SK-N-SH treated with all-trans-retinoic acid at 6 μM for 48 hours (cell line): ENCODE measurements around the gene GGACT.

Experiments used
- ATAC-seq: fragments of 200-7000 bp; cut with Tn5 transposase; 3 replicates; pipeline ENCODE4 v1.9.1; 2020; ENCODE audit warnings: mild to moderate bottlenecking, moderate library complexity
- ARNTL ChIP-seq: fragments of 450-650 bp; formaldehyde crosslinking; IDR thresholded peaks from 2 replicates; pipeline ENCODE4 v1.5.0; 2020; ENCODE audit warnings: low read depth, mild to moderate bottlenecking, moderate library complexity, borderline replicate concordance
- CSDC2 ChIP-seq: fragments of 250-450 bp; sonication (Bioruptor Pico); IDR thresholded peaks from 2 replicates; pipeline ENCODE4 v1.5.0; 2020; ENCODE audit warnings: mild to moderate bottlenecking, moderate library complexity
- ESRRG ChIP-seq: fragments of 250-450 bp; sonication (Bioruptor Pico); IDR thresholded peaks from 2 replicates; pipeline ENCODE4 v1.6.1; 2021; ENCODE audit warnings: mild to moderate bottlenecking
- GLIS3 ChIP-seq: fragments of 250-450 bp; sonication (Bioruptor Pico); IDR thresholded peaks from 2 replicates; pipeline ENCODE4 v1.5.0; 2020; ENCODE audit warnings: mild to moderate bottlenecking, moderate library complexity
- ISL1 ChIP-seq: fragments of 250-450 bp; sonication (Bioruptor Pico); IDR thresholded peaks from 2 replicates; pipeline ENCODE4 v2.1.2; 2022; ENCODE audit warnings: mild to moderate bottlenecking, moderate library complexity
- OSR1 ChIP-seq: fragments of 250-450 bp; sonication (Bioruptor Pico); IDR thresholded peaks from 2 replicates; pipeline ENCODE4 v1.8.0; 2022; ENCODE audit warnings: moderate library complexity, mild to moderate bottlenecking, inconsistent platforms
- POU6F1 ChIP-seq: fragments of 250-450 bp; sonication (Bioruptor Pico); IDR thresholded peaks from 2 replicates; pipeline ENCODE4 v1.8.0; 2021; ENCODE audit warnings: low read depth, mild to moderate bottlenecking, moderate library complexity, borderline replicate concordance
- PPARA ChIP-seq: fragments of 250-450 bp; sonication (Bioruptor Pico); IDR thresholded peaks from 2 replicates; pipeline ENCODE4 v1.5.0; 2020; ENCODE audit warnings: mild to moderate bottlenecking, borderline replicate concordance
- RARB ChIP-seq: fragments of 250-450 bp; sonication (Bioruptor Pico); IDR thresholded peaks from 2 replicates; pipeline ENCODE4 v1.8.0; 2021; ENCODE audit warnings: mild to moderate bottlenecking, moderate library complexity
- SNAI2 ChIP-seq: fragments of 250-450 bp; sonication (Bioruptor Pico); IDR thresholded peaks from 2 replicates; pipeline ENCODE4 v1.5.0; 2020; ENCODE audit warnings: mild to moderate bottlenecking, moderate library complexity
- TCF4 ChIP-seq: fragments of 250-450 bp; sonication (Bioruptor Pico); IDR thresholded peaks from 2 replicates; pipeline ENCODE4 v1.8.0; 2021; ENCODE audit warnings: mild to moderate bottlenecking, moderate library complexity, borderline replicate concordance
- TOX ChIP-seq: fragments of 250-450 bp; sonication (Bioruptor Pico); IDR thresholded peaks from 2 replicates; pipeline ENCODE4 v1.8.0; 2021; ENCODE audit warnings: mild to moderate bottlenecking, moderate library complexity, borderline replicate concordance
- ZC3H10 ChIP-seq: fragments of 250-450 bp; sonication (Bioruptor Pico); IDR thresholded peaks from 2 replicates; pipeline ENCODE4 v1.5.1; 2021; ENCODE audit warnings: mild to moderate bottlenecking, moderate library complexity
- ZFP3 ChIP-seq: fragments of 250-450 bp; sonication (Bioruptor Pico); IDR thresholded peaks from 2 replicates; pipeline ENCODE4 v1.5.0; 2020; ENCODE audit warnings: mild to moderate bottlenecking, moderate library complexity
- ZFP30 ChIP-seq: fragments of 450-650 bp; formaldehyde crosslinking; IDR thresholded peaks from 2 replicates; pipeline ENCODE4 v1.5.0; 2022; ENCODE audit warnings: mild to moderate bottlenecking, moderate library complexity
- ZNF565 ChIP-seq: fragments of 450-650 bp; formaldehyde crosslinking; conservative IDR thresholded peaks from 2 replicates; pipeline ENCODE4 v1.5.0; 2020; ENCODE audit warnings: low read depth, mild to moderate bottlenecking, moderate library complexity
- TF ChIP-seq, protein P1 (sequence below): fragments of 250-450 bp; sonication (Bioruptor Pico); IDR thresholded peaks from 2 replicates; pipeline ENCODE4 v1.8.0; 2020; ENCODE audit warnings: mild to moderate bottlenecking, moderate library complexity, borderline replicate concordance
- TF ChIP-seq, protein P2 (sequence below): fragments of 250-450 bp; sonication (Bioruptor Pico); IDR thresholded peaks from 2 replicates; pipeline ENCODE4 v1.5.1; 2020; ENCODE audit warnings: low read depth, mild to moderate bottlenecking, moderate library complexity
- TF ChIP-seq, protein P3 (sequence below): fragments of 250-450 bp; sonication (Bioruptor Pico); IDR thresholded peaks from 2 replicates; pipeline ENCODE4 v1.5.0; 2020; ENCODE audit warnings: mild to moderate bottlenecking, moderate library complexity

Gene GGACT

DNA sequence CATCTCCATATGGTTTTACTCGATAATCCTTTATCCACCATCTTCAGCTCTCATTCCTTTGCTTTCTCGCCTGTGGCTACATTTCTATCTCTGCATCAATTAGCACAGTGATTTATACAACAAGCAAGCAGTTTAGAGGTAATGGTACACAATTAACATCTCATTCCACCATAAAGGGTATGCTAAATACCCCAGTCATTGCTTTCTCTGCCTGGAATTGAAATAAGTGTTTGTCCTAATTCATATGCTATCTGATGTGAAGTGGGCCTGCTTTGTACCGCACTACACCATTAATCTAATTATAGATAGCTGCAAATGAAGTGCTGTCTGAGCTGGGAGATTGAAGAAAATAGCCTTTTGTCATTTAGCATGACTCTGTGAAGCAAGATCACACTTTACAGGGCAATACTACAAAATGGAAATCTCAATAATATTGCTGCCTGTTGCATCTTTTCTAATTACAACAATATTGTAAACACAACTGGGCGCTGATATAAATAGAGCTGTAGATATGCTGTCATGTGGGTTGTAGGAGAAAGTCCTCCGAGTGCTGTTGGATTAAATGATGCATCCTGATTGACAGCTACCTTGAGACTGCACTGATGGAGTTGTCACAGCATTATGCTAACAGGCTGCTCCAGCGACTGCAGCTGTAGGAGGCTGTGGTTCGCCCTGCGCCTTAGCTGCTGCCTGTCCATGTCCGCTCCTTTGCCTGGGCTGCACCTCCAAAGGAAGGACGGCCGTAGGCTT is 78.2 kb downstream of the GGACT start:
- TF ChIP-seq ARNTL (CRISPR knock-in tag) (no peak), ESRRG (CRISPR knock-in tag) (no peak), TCF4 (CRISPR knock-in tag) (peak; percentile 83)
- TF ChIP-seq, all 23 proteins: peak for 1
- ATAC-seq = no peak

- no peak for ATAC-seq
- no peak for TF ChIP-seq POU6F1 (CRISPR knock-in tag)
- TF ChIP-seq TOX (CRISPR knock-in tag) = no peak
- TF ChIP-seq CSDC2 = no peak
- TF ChIP-seq ZFP30 (CRISPR knock-in tag) = no peak
- TF ChIP-seq ZC3H10 (CRISPR knock-in tag) = no peak
- TF ChIP-seq, protein P1, sequence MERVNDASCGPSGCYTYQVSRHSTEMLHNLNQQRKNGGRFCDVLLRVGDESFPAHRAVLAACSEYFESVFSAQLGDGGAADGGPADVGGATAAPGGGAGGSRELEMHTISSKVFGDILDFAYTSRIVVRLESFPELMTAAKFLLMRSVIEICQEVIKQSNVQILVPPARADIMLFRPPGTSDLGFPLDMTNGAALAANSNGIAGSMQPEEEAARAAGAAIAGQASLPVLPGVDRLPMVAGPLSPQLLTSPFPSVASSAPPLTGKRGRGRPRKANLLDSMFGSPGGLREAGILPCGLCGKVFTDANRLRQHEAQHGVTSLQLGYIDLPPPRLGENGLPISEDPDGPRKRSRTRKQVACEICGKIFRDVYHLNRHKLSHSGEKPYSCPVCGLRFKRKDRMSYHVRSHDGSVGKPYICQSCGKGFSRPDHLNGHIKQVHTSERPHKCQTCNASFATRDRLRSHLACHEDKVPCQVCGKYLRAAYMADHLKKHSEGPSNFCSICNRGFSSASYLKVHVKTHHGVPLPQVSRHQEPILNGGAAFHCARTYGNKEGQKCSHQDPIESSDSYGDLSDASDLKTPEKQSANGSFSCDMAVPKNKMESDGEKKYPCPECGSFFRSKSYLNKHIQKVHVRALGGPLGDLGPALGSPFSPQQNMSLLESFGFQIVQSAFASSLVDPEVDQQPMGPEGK (CRISPR knock-in tag) = no peak
- TF ChIP-seq, protein P2, sequence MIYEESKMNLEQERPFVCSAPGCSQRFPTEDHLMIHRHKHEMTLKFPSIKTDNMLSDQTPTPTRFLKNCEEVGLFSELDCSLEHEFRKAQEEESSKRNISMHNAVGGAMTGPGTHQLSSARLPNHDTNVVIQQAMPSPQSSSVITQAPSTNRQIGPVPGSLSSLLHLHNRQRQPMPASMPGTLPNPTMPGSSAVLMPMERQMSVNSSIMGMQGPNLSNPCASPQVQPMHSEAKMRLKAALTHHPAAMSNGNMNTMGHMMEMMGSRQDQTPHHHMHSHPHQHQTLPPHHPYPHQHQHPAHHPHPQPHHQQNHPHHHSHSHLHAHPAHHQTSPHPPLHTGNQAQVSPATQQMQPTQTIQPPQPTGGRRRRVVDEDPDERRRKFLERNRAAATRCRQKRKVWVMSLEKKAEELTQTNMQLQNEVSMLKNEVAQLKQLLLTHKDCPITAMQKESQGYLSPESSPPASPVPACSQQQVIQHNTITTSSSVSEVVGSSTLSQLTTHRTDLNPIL = no peak
- no peak for TF ChIP-seq RARB
- TF ChIP-seq OSR1 (CRISPR knock-in tag) = no peak
- TF ChIP-seq PPARA (CRISPR knock-in tag) = no peak
- TF ChIP-seq SNAI2 = no peak
- TF ChIP-seq, protein P3, sequence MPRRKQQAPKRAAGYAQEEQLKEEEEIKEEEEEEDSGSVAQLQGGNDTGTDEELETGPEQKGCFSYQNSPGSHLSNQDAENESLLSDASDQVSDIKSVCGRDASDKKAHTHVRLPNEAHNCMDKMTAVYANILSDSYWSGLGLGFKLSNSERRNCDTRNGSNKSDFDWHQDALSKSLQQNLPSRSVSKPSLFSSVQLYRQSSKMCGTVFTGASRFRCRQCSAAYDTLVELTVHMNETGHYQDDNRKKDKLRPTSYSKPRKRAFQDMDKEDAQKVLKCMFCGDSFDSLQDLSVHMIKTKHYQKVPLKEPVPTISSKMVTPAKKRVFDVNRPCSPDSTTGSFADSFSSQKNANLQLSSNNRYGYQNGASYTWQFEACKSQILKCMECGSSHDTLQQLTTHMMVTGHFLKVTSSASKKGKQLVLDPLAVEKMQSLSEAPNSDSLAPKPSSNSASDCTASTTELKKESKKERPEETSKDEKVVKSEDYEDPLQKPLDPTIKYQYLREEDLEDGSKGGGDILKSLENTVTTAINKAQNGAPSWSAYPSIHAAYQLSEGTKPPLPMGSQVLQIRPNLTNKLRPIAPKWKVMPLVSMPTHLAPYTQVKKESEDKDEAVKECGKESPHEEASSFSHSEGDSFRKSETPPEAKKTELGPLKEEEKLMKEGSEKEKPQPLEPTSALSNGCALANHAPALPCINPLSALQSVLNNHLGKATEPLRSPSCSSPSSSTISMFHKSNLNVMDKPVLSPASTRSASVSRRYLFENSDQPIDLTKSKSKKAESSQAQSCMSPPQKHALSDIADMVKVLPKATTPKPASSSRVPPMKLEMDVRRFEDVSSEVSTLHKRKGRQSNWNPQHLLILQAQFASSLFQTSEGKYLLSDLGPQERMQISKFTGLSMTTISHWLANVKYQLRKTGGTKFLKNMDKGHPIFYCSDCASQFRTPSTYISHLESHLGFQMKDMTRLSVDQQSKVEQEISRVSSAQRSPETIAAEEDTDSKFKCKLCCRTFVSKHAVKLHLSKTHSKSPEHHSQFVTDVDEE = no peak
- no peak for TF ChIP-seq GLIS3 (CRISPR knock-in tag)
Measured at GRCh38 chr13:100508996-100509395, 79.6 kb downstream of the GGACT start.

DNA sequence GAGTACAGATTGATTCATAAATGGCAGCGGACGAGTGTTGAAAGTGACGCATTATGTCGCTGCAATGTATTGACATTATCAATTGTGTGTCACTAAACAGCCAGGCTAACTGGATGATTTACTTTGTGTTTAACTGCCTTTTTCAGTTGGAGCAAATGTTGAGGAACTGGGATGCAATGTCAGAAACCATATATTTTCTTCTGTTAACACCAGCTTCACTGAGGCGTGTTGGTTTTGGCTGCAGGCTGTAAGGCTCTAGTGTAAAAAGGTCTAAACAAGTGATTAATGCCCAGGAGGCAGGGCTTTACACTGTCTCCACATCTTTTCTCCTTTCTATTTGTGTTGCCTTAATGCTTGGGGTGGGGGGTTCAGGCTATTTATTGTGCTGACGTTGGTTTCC is 80.1 kb downstream of the GGACT start:
- ATAC-seq = no peak
- TF ChIP-seq TOX (CRISPR knock-in tag) (no peak), ISL1 (CRISPR knock-in tag) (no peak), ESRRG (CRISPR knock-in tag) (no peak), ARNTL (CRISPR knock-in tag) (no peak), RARB (no peak), ZNF565 (CRISPR knock-in tag) (no peak), ZFP3 (no peak)
- TF ChIP-seq, protein P2 = no peak
